Naive thymus-derived CD4-positive, alpha-beta T cell (primary cell): ENCODE results near the gene GGACT. TPM values are rescaled to one million over a fixed set of nuclear protein-coding genes. Genes with fewer than 3 reads are reported as not detected.

Source experiments
- ATAC-seq: fragments of 150-1000 bp; cut with Tn5 transposase; 2 replicates; pipeline ENCODE4 v1.10.0; 2021; ENCODE audit warnings: mild to moderate bottlenecking, moderate library complexity
- CTCF ChIA-PET: fragments of 350-600 bp; sonication (Branson Sonifier 250); formaldehyde crosslinking; loops from one replicate; lab custom pipeline; 2021; ENCODE audit warnings: antibody characterized with exemption; lab: Charles Lee
- POLR2A ChIA-PET: fragments of 350-600 bp; sonication (Branson Sonifier 250); formaldehyde crosslinking; loops from one replicate; lab custom pipeline; 2021; ENCODE audit warnings: antibody characterized with exemption, inconsistent platforms; lab: Charles Lee
- DNase-seq, 9 donors: peaks; one replicate each; pipeline versions ENCODE4 v3.0.0 to v3.0.0-alpha.2; 2020 to 2022; ENCODE audit warnings: mixed read lengths in 1 of 9
- H3K27ac ChIP-seq: one replicate; pipeline ENCODE4 v1.7.0; 2013; ENCODE audit warnings: mild to moderate bottlenecking, low read depth, low read length, moderate library complexity
- H3K27me3 ChIP-seq, 2 donors: one replicate each; pipeline ENCODE4 v1.7.0; 2013; ENCODE audit warnings: low read length in 2 of 2, mild to moderate bottlenecking in 2 of 2, moderate library complexity in 2 of 2; ENCODE audit not compliant: control insufficient read depth in 2 of 2, insufficient read depth in 2 of 2
- H3K36me3 ChIP-seq, 3 experiments: 1 replicate in 2 of 3; 2 replicates in 1 of 3; pipeline ENCODE4 v1.7.0; 2013; ENCODE audit warnings: low read length in 3 of 3, mild to moderate bottlenecking in 3 of 3, moderate library complexity in 1 of 3; ENCODE audit not compliant: insufficient read depth in 3 of 3, control insufficient read depth in 2 of 3
- H3K4me1 ChIP-seq, 2 donors: one replicate each; pipeline ENCODE4 v1.7.0; 2013; ENCODE audit warnings: low read length in 2 of 2, mild to moderate bottlenecking in 2 of 2, moderate library complexity in 1 of 2; ENCODE audit not compliant: control insufficient read depth in 2 of 2, insufficient read depth in 2 of 2
- H3K4me3 ChIP-seq: 2 replicates; pipeline ENCODE4 v1.7.0; 2013; ENCODE audit warnings: mild to moderate bottlenecking, low read length
- H3K9me3 ChIP-seq, 3 experiments: 1 replicate in 2 of 3; 2 replicates in 1 of 3; pipeline ENCODE4 v1.7.0; 2013; ENCODE audit warnings: low read length in 3 of 3; ENCODE audit not compliant: control insufficient read depth in 2 of 3
- H3K27ac Mint-ChIP-seq, 9 donors: one replicate each; pipeline ENCODE4 v1.8.0; 2020 to 2022; ENCODE audit warnings: mixed read lengths in 9 of 9, mild to moderate bottlenecking in 8 of 9, moderate library complexity in 5 of 9, inconsistent platforms in 2 of 9
- H3K27me3 Mint-ChIP-seq, 5 donors: one replicate each; pipeline ENCODE4 v1.8.0; 2021 to 2022; ENCODE audit warnings: mixed read lengths in 5 of 5, mild to moderate bottlenecking in 1 of 5
- H3K36me3 Mint-ChIP-seq, 5 donors: one replicate each; pipeline ENCODE4 v1.8.0; 2020 to 2022; ENCODE audit warnings: mixed read lengths in 5 of 5, mild to moderate bottlenecking in 3 of 5, inconsistent platforms in 1 of 5
- H3K4me1 Mint-ChIP-seq, 7 donors: one replicate each; pipeline ENCODE4 v1.8.0; 2020 to 2022; ENCODE audit warnings: mixed read lengths in 7 of 7, mild to moderate bottlenecking in 3 of 7, inconsistent platforms in 1 of 7
- H3K4me3 Mint-ChIP-seq, 10 donors: one replicate each; pipeline ENCODE4 v1.8.0; 2020 to 2022; ENCODE audit warnings: mild to moderate bottlenecking in 10 of 10, mixed read lengths in 10 of 10, moderate library complexity in 6 of 10, inconsistent platforms in 2 of 10
- H3K9me3 Mint-ChIP-seq, 11 donors: one replicate each; pipeline ENCODE4 v1.8.0; 2020 to 2022; ENCODE audit warnings: mixed read lengths in 11 of 11, mild to moderate bottlenecking in 4 of 11, inconsistent platforms in 1 of 11, moderate library complexity in 1 of 11
- intact Hi-C, 2 donors: fragments of 100-400 bp; cut with micrococcal nuclease; formaldehyde crosslinking; loops; one replicate each; pipeline ENCODE4 v1.15.1; 2023
- polyA plus RNA-seq, 2 donors: library from polyadenylated mRNA; unstranded; fragments of 300-500 nt; fragmentation: Illumina TruSeq; gene quantifications; one replicate each; pipeline ENCODE4 v1.2.3, GENCODE V29; 2021
- total RNA-seq, 6 experiments: library from RNA in 5 of 6; stranded (reverse) in 5 of 6; gene quantifications; 1 replicate in 5 of 6; 2 replicates in 1 of 6; pipeline ENCODE4 v1.2.3 and lab custom pipeline; 2021 to 2026

The GGACT gene
- total and polyA plus RNA-seq, 7 experiments from 2014 or later, result 4.9 to 10.4 (median 7.4) TPM

GRCh38 chr13:100552755-100553154 is 35.8 kb downstream of the GGACT start:
- H3K4me1 ChIP-seq, result no peaks in the 10 kb centered on the region
- intact Hi-C loops, result no loop called here
- Mint-ChIP-seq H3K36me3 (peaks cover 0 to 17% (median 12%) of the 10 kb centered on the region in 5 donors), H3K4me1 (no peaks in the 10 kb centered on the region), H3K27ac (no peak overlapping the region), H3K9me3 (peaks cover 0 to 10% (median 0%) of the 10 kb centered on the region in 11 donors), H3K27me3 (peaks cover 0 to 12% (median 0%) of the 10 kb centered on the region in 5 donors), H3K4me3 (no peak overlapping the region)
- no peak for DNase-seq
- CTCF ChIA-PET, result no interaction called here
- no peak overlapping the region for H3K27ac ChIP-seq
- H3K9me3 ChIP-seq, result no peaks in the 10 kb centered on the region
- ATAC-seq, result no peak
- no peaks in the 10 kb centered on the region for H3K27me3 ChIP-seq
- H3K36me3 ChIP-seq, result no peaks in the 10 kb centered on the region
- POLR2A ChIA-PET, result no interaction called here
- no peak overlapping the region for H3K4me3 ChIP-seq

GRCh38 chr13:100549316-100549715 is 39.3 kb downstream of the GGACT start:
- Mint-ChIP-seq H3K27ac (no peak overlapping the region), H3K9me3 (peaks cover 0 to under 1% (median 0%) of the 10 kb centered on the region in 11 donors), H3K4me3 (no peak overlapping the region), H3K27me3 (no peaks in the 10 kb centered on the region), H3K36me3 (peaks cover 0 to 12% (median 4%) of the 10 kb centered on the region in 5 donors), H3K4me1 (peaks cover 0 to 4% (median 0%) of the 10 kb centered on the region in 7 donors)
- no peak overlapping the region for H3K4me3 ChIP-seq
- POLR2A ChIA-PET, result no interaction called here
- ATAC-seq, result no peak
- H3K27ac ChIP-seq, result no peak overlapping the region
- no peaks in the 10 kb centered on the region for H3K36me3 ChIP-seq
- CTCF ChIA-PET, result no interaction called here
- no peaks in the 10 kb centered on the region for H3K4me1 ChIP-seq
- H3K27me3 ChIP-seq, result no peaks in the 10 kb centered on the region
- intact Hi-C loops, result no loop called here
- DNase-seq, result no peak
- H3K9me3 ChIP-seq, result no peaks in the 10 kb centered on the region

- H3K4me1 Mint-ChIP-seq, result peaks cover 2 to 7% (median 3%) of the 10 kb centered on the region in 7 donors
- Histone ChIP-seq H3K4me3 (no peak overlapping the region), H3K27ac (no peak overlapping the region), H3K27me3 (no peaks in the 10 kb centered on the region), H3K4me1 (no peaks in the 10 kb centered on the region), H3K9me3 (no peaks in the 10 kb centered on the region), H3K36me3 (no peaks in the 10 kb centered on the region)
- ATAC-seq (no peak), DNase-seq (no peak)
- no peaks in the 10 kb centered on the region for H3K9me3 Mint-ChIP-seq
- H3K36me3 Mint-ChIP-seq, result peaks cover 0 to 5% (median 0%) of the 10 kb centered on the region in 5 donors
- no peaks in the 10 kb centered on the region for H3K27me3 Mint-ChIP-seq
- intact Hi-C loops, result no loop called here
- ChIA-PET CTCF (no interaction called here), POLR2A (no interaction called here)
- H3K4me3 Mint-ChIP-seq, result no peak overlapping the region
- peak overlapping the region in 1 of 9 donors; percentile 40 for H3K27ac Mint-ChIP-seq
Observed at GRCh38 chr13:100547791-100548201, 40.8 kb downstream of the GGACT start.

GRCh38 chr13:100546713-100547405 is 41.7 kb downstream of the GGACT start:
- peaks cover 7 to 13% (median 9%) of the 10 kb centered on the region in 7 donors for H3K4me1 Mint-ChIP-seq
- peaks cover 0 to 5% (median 0%) of the 10 kb centered on the region in 5 donors for H3K36me3 Mint-ChIP-seq
- Histone ChIP-seq H3K36me3 (no peaks in the 10 kb centered on the region), H3K27me3 (no peaks in the 10 kb centered on the region), H3K4me3 (no peak overlapping the region), H3K4me1 (peaks cover 0 to 6% of the 10 kb centered on the region in 2 donors), H3K9me3 (no peaks in the 10 kb centered on the region), H3K27ac (no peak overlapping the region)
- no peaks in the 10 kb centered on the region for H3K9me3 Mint-ChIP-seq
- no peak overlapping the region for H3K27ac Mint-ChIP-seq
- ChIA-PET POLR2A (no interaction called here), CTCF (no interaction called here)
- peaks cover 0 to 2% (median 0%) of the 10 kb centered on the region in 5 donors for H3K27me3 Mint-ChIP-seq
- intact Hi-C loops, result no loop called here
- ATAC-seq (no peak), DNase-seq (no peak)
- no peak overlapping the region for H3K4me3 Mint-ChIP-seq

GRCh38 chr13:100545684-100546061 is 42.9 kb downstream of the GGACT start:
- no peak for ATAC-seq
- Histone ChIP-seq H3K27me3 (no peaks in the 10 kb centered on the region), H3K27ac (no peak overlapping the region), H3K9me3 (no peaks in the 10 kb centered on the region), H3K4me3 (no peak overlapping the region), H3K4me1 (peaks cover 0 to 6% of the 10 kb centered on the region in 2 donors), H3K36me3 (no peaks in the 10 kb centered on the region)
- ChIA-PET CTCF (interaction anchor here (0.6 kb wide), 1 partner anchor 952 kb away, joined by 3 read pairs; no protein-coding TSS in a partner anchor), POLR2A (no interaction called here)
- Mint-ChIP-seq H3K4me3 (no peak overlapping the region), H3K36me3 (peaks cover 0 to 6% (median under 1%) of the 10 kb centered on the region in 5 donors), H3K27ac (no peak overlapping the region), H3K9me3 (no peaks in the 10 kb centered on the region), H3K4me1 (peaks cover 7 to 22% (median 12%) of the 10 kb centered on the region in 7 donors), H3K27me3 (peaks cover 0 to 3% (median 0%) of the 10 kb centered on the region in 5 donors)
- DNase-seq, result no peak
- intact Hi-C loops, result no loop called here

GRCh38 chr13:100544866-100545683 is 43.5 kb downstream of the GGACT start:
- Histone ChIP-seq H3K4me1 (peaks cover 0 to 6% of the 10 kb centered on the region in 2 donors), H3K36me3 (no peaks in the 10 kb centered on the region), H3K27ac (no peak overlapping the region), H3K9me3 (no peaks in the 10 kb centered on the region), H3K27me3 (no peaks in the 10 kb centered on the region), H3K4me3 (no peak overlapping the region)
- ChIA-PET CTCF (interaction anchor here (0.6 to 0.7 kb wide), 2 partner anchors 887 to 951 kb away, joined by 3 read pairs; no protein-coding TSS in a partner anchor), POLR2A (no interaction called here)
- no peak for DNase-seq
- intact Hi-C loops, result loop anchor here in 1 of 2 donors (5.0 kb wide), 1 partner anchor 643 kb away; no protein-coding TSS in a partner anchor
- H3K9me3 Mint-ChIP-seq, result no peaks in the 10 kb centered on the region
- ATAC-seq, result no peak
- H3K4me3 Mint-ChIP-seq, result no peak overlapping the region
- H3K27ac Mint-ChIP-seq, result no peak overlapping the region
- H3K4me1 Mint-ChIP-seq, result peaks cover 7 to 28% (median 17%) of the 10 kb centered on the region in 7 donors
- H3K27me3 Mint-ChIP-seq, result peaks cover 0 to 3% (median 0%) of the 10 kb centered on the region in 5 donors
- peaks cover 0 to 12% (median 3%) of the 10 kb centered on the region in 5 donors for H3K36me3 Mint-ChIP-seq
